Sigmoid colon (tissue), 4 donors: ENCODE data around the gene CHAF1B.

ENCODE experiments used
- CTCF ChIP-seq, 4 experiments: fragments of 450-650 bp in 3 of 4; fragments of 200-600 bp in 1 of 4; IDR thresholded peaks; one replicate each; pipeline ENCODE4 v1.5.1; 2016 to 2019; ENCODE audit warnings: antibody characterized with exemption in 4 of 4, mild to moderate bottlenecking in 3 of 4, moderate library complexity in 2 of 4
- EP300 ChIP-seq, 4 donors: sonication (generic); formaldehyde crosslinking; IDR thresholded peaks; one replicate each; pipeline ENCODE4 v1.6.1; 2017; ENCODE audit warnings: antibody characterized with exemption in 4 of 4

GRCh38 chr21:36338975-36339374, 46.2 kb upstream of the CHAF1B start:
- TF ChIP-seq CTCF (IDR thresholded peaks at IDR 0.05) (no peak), EP300 (IDR thresholded peaks at IDR 0.05) (no peak)
